Spleen (tissue), 11 donors: ENCODE results near the gene SLC39A1. TPM values are rescaled to one million over a fixed set of nuclear protein-coding genes. Genes with fewer than 3 reads are reported as not detected.

Source experiments
- DNase-seq: peaks from one replicate; pipeline ENCODE4 v3.0.0-alpha.2; 2020
- H3K27ac ChIP-seq, 8 donors: fragments of 200-600 bp; sonication (generic) in 7 of 8; 1 replicate in 4 of 8; 2 replicates in 4 of 8; pipeline versions ENCODE4 v1.5.0 to v1.8.0; 2016 to 2021; ENCODE audit warnings: inconsistent platforms in 4 of 8, mild to moderate bottlenecking in 4 of 8, moderate library complexity in 1 of 8
- H3K27me3 ChIP-seq, 7 donors: fragments of 200-600 bp; sonication (generic) in 6 of 7; replicated peaks in 1 of 7; 1 replicate in 4 of 7; 2 replicates in 3 of 7; pipeline versions ENCODE4 v1.5.0 to v1.8.0; 2016 to 2021; ENCODE audit warnings: inconsistent platforms in 3 of 7, mild to moderate bottlenecking in 1 of 7
- H3K36me3 ChIP-seq, 6 donors: fragments of 200-600 bp; sonication (generic) in 5 of 6; 1 replicate in 4 of 6; 2 replicates in 2 of 6; pipeline versions ENCODE4 v1.5.0 to v1.8.0; 2016 to 2021; ENCODE audit warnings: inconsistent platforms in 2 of 6
- H3K4me1 ChIP-seq, 6 donors: fragments of 200-600 bp; sonication (generic) in 5 of 6; 1 replicate in 3 of 6; 2 replicates in 3 of 6; pipeline versions ENCODE4 v1.5.0 to v1.8.0; 2016 to 2021; ENCODE audit warnings: inconsistent platforms in 3 of 6
- H3K4me3 ChIP-seq, 8 donors: fragments of 200-600 bp; sonication (generic) in 7 of 8; 1 replicate in 4 of 8; 2 replicates in 4 of 8; pipeline versions ENCODE4 v1.5.0 to v1.8.0; 2016 to 2021; ENCODE audit warnings: inconsistent platforms in 4 of 8, mild to moderate bottlenecking in 4 of 8, moderate library complexity in 2 of 8
- H3K9me3 ChIP-seq, 8 donors: fragments of 200-600 bp; sonication (generic) in 7 of 8; 1 replicate in 4 of 8; 2 replicates in 4 of 8; pipeline versions ENCODE4 v1.5.0 to v1.8.0; 2016 to 2021; ENCODE audit warnings: inconsistent platforms in 4 of 8
- POLR2A ChIP-seq, 3 donors: fragments of 450-650 bp; IDR thresholded peaks; one replicate each; pipeline ENCODE4 v1.5.1; 2017; ENCODE audit warnings: antibody characterized with exemption in 3 of 3, mild to moderate bottlenecking in 1 of 3
- POLR2AphosphoS5 ChIP-seq, 3 donors: sonication (generic); formaldehyde crosslinking; IDR thresholded peaks; one replicate each; pipeline ENCODE4 v1.5.1; 2017; ENCODE audit warnings: antibody characterized with exemption in 3 of 3
- WGBS, 5 donors: extraction: QIAGEN DNeasy Blood & Tissue Kit in 3 of 5; methylation state at CpG; one replicate each; pipeline versions ENCODE4 v1.1.5 to v1.1.7; 2013 to 2018; 5-methylcytosine and 5-hydroxymethylcytosine counted together
- intact Hi-C: fragments of 100-400 bp; cut with DNase I; formaldehyde crosslinking; loops from one replicate; pipeline ENCODE4 v1.15.0; 2023; ENCODE audit warnings: low total_unique reads
- polyA plus RNA-seq, 3 donors: library from polyadenylated mRNA; stranded (reverse); fragments of 200-250 nt; gene quantifications; one replicate each; pipeline ENCODE4 v1.2.1, GENCODE V29; 2013
- total RNA-seq, 7 donors: library from RNA; depleted of rRNA in 3 of 7; stranded (reverse); fragments of >200 nt in 3 of 7; fragmentation: NEBNext Ultra II Directional in 4 of 7; extraction: Animal tissue kit (Norgen Biotek cat#: 25700) in 4 of 7; gene quantifications; one replicate each; pipeline versions ENCODE4 v1.1.0 to v1.2.1, GENCODE V29; 2016 to 2021
- TF ChIP-seq, protein P1 (sequence below), 11 experiments: fragments of 200-600 bp in 7 of 11; fragments of 450-650 bp in 4 of 11; sonication (generic) in 4 of 11; IDR thresholded peaks in 8 of 11; conservative IDR thresholded peaks in 3 of 11; 1 replicate in 7 of 11; 2 replicates in 4 of 11; pipeline versions ENCODE4 v1.4.0 to v1.8.0; 2016 to 2021; ENCODE audit warnings: antibody characterized with exemption in 11 of 11, inconsistent platforms in 4 of 11, mild to moderate bottlenecking in 1 of 11
- donor health status: healthy with polysubstance abuse.
- donor health status: DM: no; HTN: no; CAD: no; lungs with moderate emphysema.
- donor health status: DM: no; HTN: no; CAD: no.
- donor health status: Bipolar disorder and iron deficiency.
- donor health status: healthy.
- donor health status: DM: no; HTN: no; CAD: no.
- donor health status: DM: yes; HTN: yes; CAD: no.

SLC39A1 gene
- total and polyA plus RNA-seq, 10 donors: 23.6 to 88.4 (median 69.4) TPM

DNA sequence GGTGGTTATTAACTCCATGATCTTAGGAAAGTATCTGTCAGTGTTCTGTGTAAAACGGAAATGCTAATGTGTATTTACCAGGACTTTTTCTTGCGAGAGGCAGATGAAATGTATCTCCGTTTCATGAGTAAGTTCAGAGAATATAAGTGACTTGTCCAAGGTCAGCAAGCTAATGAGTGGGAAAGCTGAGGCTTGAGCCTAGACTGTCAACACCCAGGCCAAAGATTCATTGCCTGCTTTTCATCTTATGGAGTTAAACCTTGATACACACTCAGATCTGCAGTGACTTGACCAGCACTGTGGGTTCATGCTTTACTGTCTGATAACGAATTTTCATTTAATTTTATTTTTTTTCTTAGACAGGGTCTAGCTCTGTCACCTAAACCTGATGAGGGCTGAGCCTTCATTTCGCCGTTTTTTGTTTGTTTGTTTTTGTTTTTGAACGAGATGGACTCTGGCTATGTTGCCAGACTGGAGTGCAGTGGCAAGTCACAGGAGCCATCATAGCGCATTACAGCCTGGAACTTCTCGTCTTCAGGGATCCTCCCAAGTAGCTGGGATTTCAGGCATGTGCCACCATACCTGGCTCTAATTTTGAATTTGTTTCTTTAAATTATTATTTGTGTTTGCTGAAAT lies 15.1 kb upstream of the SLC39A1 start:
- peak overlapping the region; percentile 91 to 98 (median 94) for H3K27ac ChIP-seq
- peak; percentile 16 for DNase-seq
- 60 to 79% (median 69%) methylated on average over 9 of the region's 9 CpGs for WGBS, 5 donors
- TF ChIP-seq, protein P1, sequence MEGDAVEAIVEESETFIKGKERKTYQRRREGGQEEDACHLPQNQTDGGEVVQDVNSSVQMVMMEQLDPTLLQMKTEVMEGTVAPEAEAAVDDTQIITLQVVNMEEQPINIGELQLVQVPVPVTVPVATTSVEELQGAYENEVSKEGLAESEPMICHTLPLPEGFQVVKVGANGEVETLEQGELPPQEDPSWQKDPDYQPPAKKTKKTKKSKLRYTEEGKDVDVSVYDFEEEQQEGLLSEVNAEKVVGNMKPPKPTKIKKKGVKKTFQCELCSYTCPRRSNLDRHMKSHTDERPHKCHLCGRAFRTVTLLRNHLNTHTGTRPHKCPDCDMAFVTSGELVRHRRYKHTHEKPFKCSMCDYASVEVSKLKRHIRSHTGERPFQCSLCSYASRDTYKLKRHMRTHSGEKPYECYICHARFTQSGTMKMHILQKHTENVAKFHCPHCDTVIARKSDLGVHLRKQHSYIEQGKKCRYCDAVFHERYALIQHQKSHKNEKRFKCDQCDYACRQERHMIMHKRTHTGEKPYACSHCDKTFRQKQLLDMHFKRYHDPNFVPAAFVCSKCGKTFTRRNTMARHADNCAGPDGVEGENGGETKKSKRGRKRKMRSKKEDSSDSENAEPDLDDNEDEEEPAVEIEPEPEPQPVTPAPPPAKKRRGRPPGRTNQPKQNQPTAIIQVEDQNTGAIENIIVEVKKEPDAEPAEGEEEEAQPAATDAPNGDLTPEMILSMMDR (IDR thresholded peaks at IDR 0.05 in 8 of 11, conservative IDR thresholded peaks at IDR 0.05 in 3 of 11): no peak
- H3K36me3 ChIP-seq: peaks cover 0 to 58% (median 26%) of the 10 kb centered on the region in 6 donors
- peaks cover 20 to 80% (median 54%) of the 10 kb centered on the region in 6 donors for H3K4me1 ChIP-seq
- intact Hi-C loops: no loop called here
- H3K27me3 ChIP-seq: no peaks in the 10 kb centered on the region
- peak overlapping the region in 7 of 8 donors; percentile 84 to 98 (median 95) for H3K4me3 ChIP-seq
- H3K9me3 ChIP-seq: no peaks in the 10 kb centered on the region

DNA sequence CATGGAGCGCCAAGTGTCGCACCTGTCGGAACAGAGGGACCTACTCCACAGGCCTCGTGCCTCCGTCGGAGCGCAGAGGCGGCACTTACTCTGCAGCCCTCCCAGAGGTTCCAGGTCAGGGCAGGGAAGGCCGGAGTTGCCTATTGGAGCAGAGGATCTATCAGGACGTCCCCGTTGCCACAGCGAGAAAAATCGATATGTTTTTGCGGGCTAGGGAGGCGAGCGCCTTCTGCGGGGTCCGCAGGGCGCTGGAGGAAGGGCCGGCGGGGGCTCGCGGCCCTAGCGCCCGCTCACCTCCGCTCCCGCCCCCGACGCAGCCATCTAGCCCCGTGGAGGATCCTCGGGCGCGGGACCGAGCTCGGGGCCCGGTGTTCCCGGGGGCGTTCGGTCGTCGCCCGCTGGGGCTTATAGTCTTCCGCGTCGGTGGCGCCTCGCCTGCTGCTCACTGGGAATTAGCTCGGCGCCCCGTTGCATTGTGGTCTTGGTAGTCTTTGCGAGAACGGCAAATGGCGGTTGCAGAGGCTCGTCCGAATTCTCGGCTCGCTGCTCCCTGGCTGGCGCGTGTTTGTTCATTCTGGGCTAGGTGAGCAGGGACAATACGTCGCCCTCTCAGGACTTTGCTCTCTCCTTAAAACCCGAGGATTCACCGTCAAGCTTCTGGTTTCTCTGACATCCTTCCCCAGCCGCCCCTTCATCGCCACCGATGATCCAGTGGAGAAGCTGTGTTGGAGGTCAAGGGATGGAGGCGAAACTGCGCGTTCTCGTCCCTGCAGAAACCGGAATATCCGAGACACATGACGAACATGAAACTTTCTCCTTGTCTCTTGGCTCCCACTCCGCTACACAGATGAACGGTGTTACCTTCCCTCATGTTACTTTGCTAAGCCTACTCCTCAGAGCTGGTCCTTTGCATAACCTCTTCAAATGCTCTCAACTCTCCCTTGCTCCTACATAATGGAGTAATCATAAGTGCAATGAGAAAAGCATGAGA lies 14.2 kb upstream of the SLC39A1 start, which contains the start of gene JTB:
TSS of gene JTB (minus strand) at position 425 of the 991 bp plus-strand sequence. CDS start at position 3, 422 bp downstream.
- Histone ChIP-seq H3K9me3 (no peaks in the 10 kb centered on the region), H3K4me1 (peaks cover 20 to 78% (median 51%) of the 10 kb centered on the region in 6 donors), H3K4me3 (peak within 1 kb of the TSS; percentile 84 to 98 (median 94)), H3K36me3 (peaks cover 0 to 58% (median 32%) of the 10 kb centered on the region in 6 donors), H3K27me3 (no peaks in the 10 kb centered on the region), H3K27ac (peak within 1 kb of the TSS; percentile 91 to 98 (median 94))
- WGBS, 5 donors: 0 to 1% (median 1%) methylated on average over 40 to 75 of the region's 75 CpGs
- TF ChIP-seq, protein P1 (IDR thresholded peaks at IDR 0.05 in 8 of 11, conservative IDR thresholded peaks at IDR 0.05 in 3 of 11): peak in 3 of 11 experiments; percentile 21 to 43 (median 28)
- TF ChIP-seq POLR2A (IDR thresholded peaks at IDR 0.05): peak in 2 of 3 donors; percentile 52 to 89
- peak; percentile 98 for TF ChIP-seq POLR2AphosphoS5 (IDR thresholded peaks at IDR 0.05)
- intact Hi-C loops: no loop called here
- DNase-seq: peak; percentile 97

DNA sequence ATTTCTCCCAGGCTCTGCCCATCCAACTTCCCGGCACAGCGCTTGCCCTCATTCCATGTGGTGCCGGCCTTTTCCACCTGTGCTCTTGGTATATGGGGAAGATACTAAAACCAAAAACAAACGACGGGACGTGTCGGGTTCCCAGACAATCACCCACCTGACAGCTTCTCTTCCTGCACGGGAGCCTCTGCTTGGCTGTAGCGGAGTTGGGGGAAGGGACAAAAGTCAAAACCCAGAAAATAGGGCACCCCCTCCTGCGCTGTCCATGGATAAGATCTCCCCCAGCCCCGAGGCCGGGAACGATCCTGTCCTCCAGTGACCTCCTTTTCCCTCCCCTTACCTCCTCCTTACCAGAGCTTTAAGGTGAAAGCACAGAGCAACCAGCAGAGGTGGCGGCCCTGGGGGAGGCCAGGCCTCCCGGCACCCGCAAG lies 13.5 kb upstream of the SLC39A1 start:
- intact Hi-C loops: no loop called here
- Histone ChIP-seq H3K27ac (peak overlapping the region; percentile 91 to 98 (median 94)), H3K9me3 (no peaks in the 10 kb centered on the region), H3K27me3 (no peaks in the 10 kb centered on the region), H3K36me3 (peaks cover 0 to 54% (median 32%) of the 10 kb centered on the region in 6 donors), H3K4me3 (peak overlapping the region; percentile 84 to 98 (median 94)), H3K4me1 (peaks cover 20 to 78% (median 48%) of the 10 kb centered on the region in 6 donors)
- peak; percentile 78 for DNase-seq
- WGBS, 5 donors: 1 to 2% (median 2%) methylated on average over 13 to 16 of the region's 16 CpGs
- no peak for TF ChIP-seq POLR2AphosphoS5 (IDR thresholded peaks at IDR 0.05)
- TF ChIP-seq, protein P1 (IDR thresholded peaks at IDR 0.05 in 8 of 11, conservative IDR thresholded peaks at IDR 0.05 in 3 of 11): no peak
- no peak for TF ChIP-seq POLR2A (IDR thresholded peaks at IDR 0.05)
